Left hindlimb (tissue), 1 donor: ENCODE measurements around the gene EFHB.
"Not testable (repeated sequence)": the region's sequence is repeated elsewhere in the genome, so short reads cannot be mapped to it uniquely, and the experiment has no call there.

Experiments used
- DNase-seq: peaks from one replicate; pipeline ENCODE4 v3.0.0-alpha.2; 2018

Gene EFHB

DNA sequence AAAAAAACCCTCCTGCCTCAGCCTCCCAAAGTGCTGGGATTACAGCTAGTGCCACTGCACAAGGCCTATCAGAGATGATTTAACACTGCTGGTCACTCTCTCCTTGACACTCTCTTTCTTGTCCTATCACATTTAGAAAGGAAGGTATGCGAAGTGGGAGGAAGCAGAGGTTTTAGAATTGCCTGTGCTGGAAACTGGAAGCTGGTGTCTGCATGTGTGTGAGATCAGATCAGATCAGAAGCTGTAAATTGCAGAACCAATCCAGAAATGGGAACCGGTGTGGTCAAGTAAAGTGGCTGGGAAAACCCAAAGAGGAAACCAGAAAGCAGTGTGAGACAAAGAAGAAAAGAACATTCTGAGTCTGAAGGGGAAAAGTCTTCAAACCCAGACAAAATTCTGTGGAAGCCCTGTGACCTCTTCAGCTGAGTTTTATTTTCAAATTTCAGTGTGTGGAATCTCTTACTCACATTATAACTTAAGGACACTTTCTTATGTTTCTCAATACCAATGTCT, 2.8 kb downstream of the EFHB start:
- DNase-seq: no peak

GRCh38 chr3:19920401-19921080, 13.5 kb downstream of the EFHB start:
- DNase-seq: no peak

DNA sequence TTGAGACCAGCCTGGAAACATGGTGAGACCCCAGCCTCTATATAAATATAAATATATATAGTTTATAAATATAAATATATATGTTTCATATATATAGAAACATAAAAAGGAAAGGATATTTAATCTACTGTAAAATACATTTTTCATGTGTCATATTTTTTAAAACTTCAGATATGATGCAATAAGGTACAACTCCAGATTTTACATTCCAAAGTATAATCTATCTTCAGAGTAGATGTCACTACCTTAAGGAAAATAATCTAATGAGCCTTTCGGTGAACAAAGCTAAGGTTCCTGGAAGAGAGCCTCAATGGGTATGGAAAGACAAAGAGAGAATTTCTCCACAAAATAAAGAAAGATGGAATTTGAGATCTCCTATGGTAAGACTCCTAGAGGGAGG, 16.9 kb downstream of the EFHB start:
- DNase-seq: no peak

GRCh38 chr3:19911452-19911851, 22.6 kb downstream of the EFHB start:
- DNase-seq: no peak

GRCh38 chr3:19907523-19907922, 26.5 kb downstream of the EFHB start:
- DNase-seq: no peak

GRCh38 chr3:19903649-19904048, 30.4 kb downstream of the EFHB start:
- DNase-seq: no peak

DNA sequence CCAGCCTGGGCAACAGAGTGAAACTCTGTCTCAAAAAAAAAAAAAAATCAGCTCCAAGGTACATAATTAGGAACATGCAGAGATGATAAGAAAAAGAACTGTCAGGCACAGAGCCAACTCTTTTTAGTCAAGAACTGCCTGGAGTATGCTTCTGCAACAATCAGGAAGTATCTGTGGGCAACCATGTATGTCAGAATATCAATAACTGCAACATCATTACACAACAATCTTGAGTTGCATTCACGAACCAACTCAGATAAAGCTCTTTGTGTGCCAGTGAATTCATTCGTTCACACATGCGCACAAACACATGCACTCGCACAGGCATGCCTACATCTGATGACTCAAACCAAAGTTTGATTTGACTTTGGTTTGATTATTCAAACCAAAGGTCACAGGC, 32.1 kb downstream of the EFHB start:
- DNase-seq: no peak

GRCh38 chr3:19901337-19901736, 32.7 kb downstream of the EFHB start:
- no peak for DNase-seq

DNA sequence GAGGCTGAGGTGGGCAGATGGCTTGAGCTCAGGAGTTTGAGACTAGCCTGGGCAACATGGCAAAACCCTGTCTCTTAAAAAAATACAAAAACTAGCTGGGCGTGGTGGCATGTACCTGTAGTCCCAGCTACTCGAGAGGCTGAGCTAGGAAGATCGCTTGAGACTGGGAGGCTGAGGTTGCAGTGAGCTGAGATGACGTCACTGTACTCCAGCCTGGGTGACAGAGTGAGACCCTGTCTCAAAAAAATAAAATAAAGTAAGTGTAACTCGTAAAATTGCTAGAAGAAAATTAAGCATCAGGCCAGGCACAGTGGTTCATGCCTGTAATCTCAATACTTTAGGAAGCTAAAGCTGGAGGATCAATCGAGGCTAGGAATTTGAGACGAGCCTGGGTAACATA, 34.2 kb downstream of the EFHB start:
- not testable (repeated sequence) for DNase-seq

GRCh38 chr3:19899264-19899663, 34.8 kb downstream of the EFHB start:
- no peak for DNase-seq

DNA sequence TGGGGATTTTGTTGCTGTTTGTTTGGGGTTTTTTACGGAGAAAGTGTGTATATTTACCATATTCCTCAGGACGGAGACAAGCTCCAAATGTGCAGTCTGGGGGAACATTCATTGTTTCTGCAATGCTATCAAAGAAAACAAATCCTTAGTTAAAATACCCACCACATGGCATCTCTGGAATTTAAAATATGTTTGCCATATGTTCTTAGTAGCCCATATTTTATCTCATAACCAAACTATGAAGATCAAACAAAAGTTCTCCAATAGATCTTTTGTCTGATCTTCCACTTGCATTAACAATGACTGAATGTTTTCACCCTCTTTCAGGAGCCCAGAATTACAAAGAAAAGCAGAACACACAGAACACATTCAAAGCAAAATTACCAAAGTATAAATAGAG, 35.3 kb downstream of the EFHB start:
- DNase-seq: no peak

DNA sequence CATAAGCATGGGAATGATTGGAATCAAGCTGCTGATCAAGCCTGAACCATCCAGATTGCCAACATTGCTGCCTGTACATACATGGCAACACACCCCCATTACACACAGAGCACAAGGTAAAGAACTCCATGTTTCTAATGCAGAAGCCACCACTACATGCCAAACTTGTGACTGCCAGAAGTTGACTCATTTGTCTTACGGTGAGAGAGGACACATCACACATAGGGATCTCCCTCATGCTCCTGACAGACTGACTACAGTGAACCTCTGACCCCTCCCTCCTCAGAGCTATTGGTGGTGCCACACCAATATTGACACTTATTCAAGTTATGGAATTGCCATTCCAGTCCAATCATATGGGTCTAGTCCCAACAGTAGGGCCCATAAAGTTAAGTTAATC, 42.3 kb downstream of the EFHB start:
- no peak for DNase-seq

DNA sequence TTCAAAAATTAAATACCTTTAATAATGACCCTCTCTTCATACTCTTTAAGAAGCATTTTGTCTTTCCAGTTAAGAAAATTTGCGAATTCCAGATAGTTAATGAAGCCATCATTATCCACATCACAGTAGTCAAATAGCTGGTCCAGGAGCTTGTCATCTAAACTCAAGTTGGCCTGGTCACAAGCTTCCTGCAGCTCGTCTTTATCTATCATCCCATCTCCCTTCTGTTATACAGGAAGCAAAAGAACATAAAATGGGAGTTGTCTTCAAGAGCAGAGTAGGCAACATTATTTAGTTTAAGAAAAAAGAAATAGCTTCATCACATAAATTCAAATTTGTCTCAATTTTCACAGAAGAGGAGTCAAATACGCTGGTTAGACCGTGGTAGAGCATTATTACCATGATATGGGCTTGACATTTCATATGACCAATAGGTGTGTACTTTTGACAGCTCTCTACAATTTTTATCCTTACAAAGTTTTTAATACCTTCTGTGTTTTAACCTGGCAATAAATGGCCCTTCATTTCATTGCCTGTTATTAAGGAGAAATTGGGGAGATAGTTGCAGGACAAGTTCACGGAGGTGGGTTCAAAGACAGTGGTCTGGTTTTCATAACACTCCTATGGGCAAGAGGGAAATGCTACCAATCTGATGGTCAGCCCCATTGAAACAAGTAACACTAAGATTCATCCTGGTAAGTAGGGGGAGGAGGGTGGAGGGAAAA, 45.4 kb downstream of the EFHB start:
- no peak for DNase-seq

GRCh38 chr3:19887122-19887521, 46.9 kb downstream of the EFHB start:
- not testable (repeated sequence) for DNase-seq

DNA sequence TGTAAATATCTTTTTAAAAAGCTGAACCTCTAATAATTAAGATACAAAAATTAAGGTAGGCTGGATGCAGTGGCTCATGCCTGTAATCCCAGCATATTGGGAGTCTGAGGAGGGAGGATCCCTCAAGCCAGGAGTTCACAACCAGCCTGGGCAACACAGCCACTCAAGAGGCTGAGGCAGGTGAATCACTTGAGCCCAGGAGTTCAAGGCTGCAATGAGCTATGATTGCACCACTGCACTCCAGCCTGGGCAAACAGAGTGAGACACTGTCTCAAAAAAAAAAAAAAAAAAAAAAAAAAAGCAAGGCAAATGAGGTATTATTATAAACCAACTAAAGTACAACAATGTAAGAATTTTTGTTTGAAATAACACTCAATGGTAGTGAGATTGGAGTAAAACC, 47.6 kb downstream of the EFHB start:
- DNase-seq: no peak

DNA sequence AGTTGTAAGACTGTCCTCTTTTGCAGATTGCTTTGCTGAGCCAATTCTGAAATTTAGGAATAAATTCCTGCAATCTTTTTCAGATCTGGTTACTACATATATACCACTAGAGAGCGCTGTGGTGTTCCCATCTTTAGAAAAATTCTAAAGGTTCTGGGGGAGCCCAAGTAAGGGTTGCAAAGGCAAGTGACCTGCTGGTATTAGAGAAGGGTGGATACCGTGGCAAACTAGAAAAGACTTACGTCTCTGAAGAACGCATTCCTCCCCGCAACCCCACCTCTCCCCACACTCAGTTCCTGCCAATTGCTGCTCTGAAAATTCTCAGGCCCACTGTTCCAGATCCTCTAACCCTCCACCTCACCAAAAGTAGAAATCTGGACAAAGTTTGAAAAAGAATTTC, 48.5 kb downstream of the EFHB start:
- DNase-seq: no peak

DNA sequence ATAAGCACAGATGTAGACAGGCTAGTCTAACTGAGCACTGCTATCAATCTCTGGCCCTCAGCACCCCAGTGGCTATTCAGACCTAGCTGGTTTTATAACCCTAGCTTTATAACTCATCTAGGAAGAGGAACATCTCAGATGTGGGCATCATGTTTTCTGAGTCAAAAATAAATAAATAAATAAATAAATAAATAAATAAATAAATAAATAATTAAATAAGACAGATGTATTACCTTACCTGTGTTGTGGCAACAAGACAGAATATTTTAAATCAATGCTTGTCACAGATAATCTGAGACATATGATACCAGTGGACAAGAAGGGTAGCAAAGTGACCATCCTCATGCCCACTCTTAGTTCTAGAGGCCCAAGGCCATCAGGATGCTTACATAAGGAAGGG, 52.2 kb downstream of the EFHB start:
- no peak for DNase-seq

DNA sequence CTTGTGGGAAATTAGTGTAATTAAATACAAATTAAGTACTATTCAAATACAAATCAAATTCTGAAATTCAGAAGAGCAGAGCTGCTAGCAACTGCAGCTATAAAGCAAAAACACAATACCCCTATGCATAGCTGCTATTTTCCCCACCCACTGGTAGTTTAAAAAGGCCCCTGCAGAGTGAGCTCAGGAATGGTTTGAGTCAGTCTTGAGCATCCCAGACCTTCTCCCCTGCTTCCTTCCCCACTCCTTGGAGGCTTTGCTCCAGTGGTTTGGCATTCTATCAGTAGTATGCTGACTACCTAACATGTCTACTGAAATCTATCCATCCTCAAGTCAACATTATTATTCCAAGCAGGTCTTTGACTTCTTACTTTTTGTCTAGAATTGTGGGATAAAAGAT, 53.0 kb downstream of the EFHB start:
- no peak for DNase-seq

DNA sequence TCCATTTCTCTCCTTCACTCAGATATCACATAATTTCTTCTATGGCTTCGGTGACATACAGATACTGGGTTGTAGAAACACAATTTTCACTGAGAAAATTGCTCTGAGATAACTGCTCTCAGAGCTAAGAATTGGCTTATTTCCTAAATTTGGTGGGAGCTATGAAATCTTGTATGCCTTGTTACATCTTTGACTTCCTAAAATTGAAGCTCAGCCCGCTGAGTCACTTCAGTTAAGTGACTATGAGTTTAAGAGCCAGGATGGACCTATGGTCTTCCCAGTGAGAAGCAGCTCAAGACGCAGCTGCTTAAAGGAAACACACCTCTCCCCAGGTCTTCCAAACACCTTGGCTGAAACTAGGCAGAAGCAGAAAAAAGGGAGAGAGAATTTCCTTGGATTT, 56.4 kb downstream of the EFHB start:
- no peak for DNase-seq

- DNase-seq: peak; percentile 50
Measured at GRCh38 chr3:19866751-19867347, 67.2 kb downstream of the EFHB start.

- not testable (repeated sequence) for DNase-seq
Measured at GRCh38 chr3:19855318-19855717, 78.7 kb downstream of the EFHB start.

DNA sequence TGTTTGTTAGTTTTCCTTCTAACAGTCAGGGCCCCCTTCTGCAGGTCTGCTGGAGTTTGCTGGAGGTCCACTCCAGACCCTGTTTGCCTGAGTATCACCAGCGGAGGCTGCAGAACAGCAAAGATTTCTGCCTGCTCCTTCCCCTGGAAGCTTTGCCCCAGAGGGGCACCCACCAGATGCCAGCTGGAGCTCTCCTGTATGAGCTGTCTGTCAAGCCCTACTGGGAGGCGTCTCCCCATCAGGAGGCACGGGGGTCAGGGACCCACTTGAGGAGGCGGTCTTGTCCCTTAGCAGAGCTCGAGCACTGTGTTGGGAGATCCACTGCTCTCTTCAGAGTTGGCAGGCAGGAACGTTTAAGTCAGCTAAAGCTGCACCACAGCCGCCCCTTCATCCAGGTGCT, 87.4 kb downstream of the EFHB start:
- DNase-seq: not testable (repeated sequence)
